HG03097 (cell line): ENCODE measurements around the gene ITPRIP.

ENCODE experiments used
- ATAC-seq: cut with Tn5 transposase; IDR thresholded peaks from one replicate; pipeline ENCODE4 v1.9.1; 2021; ENCODE audit not compliant: unreplicated experiment, low FRiP score

The ITPRIP gene

DNA sequence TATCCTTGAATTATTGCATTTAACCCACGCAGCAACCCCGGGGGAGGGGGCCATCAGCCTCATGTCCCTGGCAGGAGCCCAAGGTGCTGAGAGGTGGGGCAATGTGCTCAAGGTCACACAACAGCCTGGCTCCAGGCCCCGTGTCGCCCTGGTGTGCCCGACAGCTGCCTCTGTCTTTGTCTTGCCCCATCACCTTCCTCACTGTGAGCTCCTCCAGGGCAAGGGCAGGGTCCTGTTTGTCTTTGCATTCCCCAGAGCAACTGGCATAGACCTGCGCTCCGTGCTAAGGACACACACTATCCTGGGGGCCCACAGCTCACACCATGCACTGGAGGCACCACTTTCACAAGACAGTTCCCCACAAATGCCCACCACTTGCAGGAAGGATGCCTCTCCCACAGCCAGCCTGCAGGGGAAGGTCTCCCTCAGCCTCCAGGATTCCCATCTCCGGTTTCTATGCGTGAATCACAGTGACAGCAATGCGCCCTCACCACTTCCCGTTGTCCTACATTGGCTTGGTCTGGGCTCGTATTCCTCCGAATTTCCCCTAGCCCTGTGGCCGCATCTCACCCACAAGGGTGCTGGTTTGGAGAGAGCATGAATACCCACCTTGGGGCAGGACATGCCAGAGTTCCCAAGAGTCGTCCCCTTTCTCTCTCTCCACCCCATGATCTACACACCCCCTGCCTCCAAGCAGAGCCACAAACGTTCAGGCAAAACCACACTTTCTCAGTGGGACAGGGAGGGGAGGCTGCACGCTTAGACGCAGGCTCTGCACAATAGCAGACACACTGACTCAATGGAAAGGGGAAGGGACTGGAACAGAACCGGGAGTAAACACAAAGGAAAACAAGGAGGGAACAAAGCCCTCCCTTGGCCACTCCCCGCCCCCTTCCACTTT is 10.3 kb downstream of the ITPRIP start:
- no peak for ATAC-seq

GRCh38 chr10:104326991-104327610 is 11.2 kb downstream of the ITPRIP start:
- no peak for ATAC-seq

DNA sequence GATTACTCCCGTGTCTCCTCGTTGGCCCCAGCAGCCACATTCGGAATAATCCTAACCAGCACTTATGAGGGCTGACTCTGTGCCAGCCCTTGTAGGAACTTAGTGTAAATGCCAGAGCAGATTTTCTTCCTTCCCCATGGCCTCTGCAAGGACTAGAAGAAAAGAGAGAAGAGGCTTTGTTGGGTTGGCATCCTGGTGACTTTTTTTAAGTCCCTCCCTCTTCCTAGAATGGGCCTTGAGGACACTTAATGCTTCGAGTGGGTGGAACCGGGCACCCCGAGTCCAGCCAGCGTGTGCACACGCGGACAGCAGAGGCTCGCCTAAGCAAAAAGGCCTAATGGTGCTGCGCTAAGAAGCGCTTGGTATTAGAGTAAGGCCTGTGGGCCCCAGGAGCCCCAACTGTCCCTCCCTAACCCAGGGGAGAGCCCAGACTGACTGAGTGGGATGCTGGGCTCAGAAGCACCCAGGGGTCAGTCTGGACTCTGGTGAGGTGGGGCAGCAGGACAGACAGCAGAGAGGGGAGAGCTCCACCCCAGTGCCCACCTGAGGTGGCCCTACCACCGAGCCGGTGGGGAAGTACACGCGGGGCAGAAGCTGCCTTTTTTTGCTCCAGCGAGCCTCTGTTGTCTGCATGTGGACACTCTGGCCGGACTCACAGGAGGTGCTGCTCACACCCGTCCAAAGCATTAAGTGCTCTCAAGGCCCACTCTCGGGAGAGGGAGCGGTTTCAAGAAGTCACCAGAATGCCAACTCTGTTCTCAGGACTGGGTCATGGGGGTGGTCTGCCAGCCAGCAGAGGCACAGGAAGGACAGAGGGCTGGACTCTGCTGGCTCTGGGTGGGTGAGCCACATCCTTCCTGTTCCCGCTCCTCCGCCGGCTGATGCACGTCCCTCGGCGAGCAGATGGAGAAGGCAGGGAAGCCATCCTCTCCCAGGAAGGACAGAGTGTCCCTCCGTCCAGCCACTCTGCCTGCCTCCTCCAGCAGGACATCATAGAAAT is 12.5 kb downstream of the ITPRIP start:
- ATAC-seq, result no peak

- ATAC-seq, result no peak
Observed at GRCh38 chr10:104324931-104325330, 13.3 kb downstream of the ITPRIP start.

DNA sequence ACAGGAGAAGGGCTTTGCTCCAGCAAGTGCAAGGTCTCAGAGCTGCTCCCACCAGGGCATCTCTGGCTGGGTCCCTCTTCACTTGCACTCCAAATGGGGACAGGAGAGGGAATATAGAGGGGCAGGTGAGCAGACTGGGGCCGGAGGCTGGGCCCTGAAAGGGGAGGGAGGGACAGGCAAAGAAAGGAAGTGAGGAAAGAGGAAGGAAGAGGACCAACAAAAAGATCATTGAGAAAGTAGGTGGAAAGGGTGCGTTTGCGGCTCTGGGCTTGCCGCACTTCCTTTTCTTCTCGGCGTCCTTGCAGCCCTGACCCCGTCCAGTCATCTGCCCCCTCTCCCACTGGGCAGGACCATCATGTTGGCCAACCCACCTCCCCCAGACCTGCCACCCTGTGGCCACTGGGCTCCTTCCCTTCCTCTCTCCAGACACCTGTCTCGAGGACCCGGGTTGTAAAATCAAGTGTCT is 14.0 kb downstream of the ITPRIP start:
- ATAC-seq, result no peak

DNA sequence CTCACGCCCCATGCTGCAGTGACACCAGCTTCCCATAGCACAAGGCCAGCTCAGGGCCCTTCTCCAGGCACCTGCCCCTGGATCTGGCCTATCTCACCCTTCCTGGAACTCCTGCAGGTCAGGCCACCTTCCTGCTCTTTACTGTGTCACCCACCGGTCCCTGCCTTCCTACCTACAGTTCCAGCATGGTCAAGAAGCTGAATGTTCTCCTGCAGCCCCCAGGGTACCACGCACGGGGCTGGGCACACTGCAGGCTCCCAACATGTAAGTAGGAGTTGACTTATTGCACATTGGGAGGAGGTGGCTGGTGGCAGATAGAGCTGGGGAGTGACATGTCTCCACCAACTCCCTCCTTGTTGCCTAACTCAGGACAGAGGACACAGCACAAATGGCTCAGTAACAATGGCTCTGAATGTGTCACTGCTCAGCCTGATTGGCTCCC is 14.5 kb downstream of the ITPRIP start:
- ATAC-seq, result no peak

DNA sequence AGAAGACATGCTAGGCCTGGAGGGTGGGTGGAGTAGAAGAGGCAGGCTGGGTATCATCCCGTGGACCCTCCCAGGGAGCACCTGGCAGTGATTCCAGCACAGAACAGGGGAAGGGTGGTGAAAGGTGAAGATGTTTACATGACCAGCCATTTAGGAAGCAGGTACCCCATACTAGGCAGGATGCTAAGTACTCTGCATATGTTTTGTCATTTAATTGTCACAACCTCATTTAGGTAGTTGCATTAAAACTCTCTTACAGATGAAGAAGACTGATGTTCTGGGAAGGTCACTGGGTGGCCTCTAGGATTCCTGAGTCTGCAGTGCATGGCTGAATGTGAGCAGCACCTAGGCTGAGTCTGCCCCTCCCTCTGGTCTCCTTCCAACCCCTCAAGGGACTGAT is 15.2 kb downstream of the ITPRIP start:
- ATAC-seq, result no peak

DNA sequence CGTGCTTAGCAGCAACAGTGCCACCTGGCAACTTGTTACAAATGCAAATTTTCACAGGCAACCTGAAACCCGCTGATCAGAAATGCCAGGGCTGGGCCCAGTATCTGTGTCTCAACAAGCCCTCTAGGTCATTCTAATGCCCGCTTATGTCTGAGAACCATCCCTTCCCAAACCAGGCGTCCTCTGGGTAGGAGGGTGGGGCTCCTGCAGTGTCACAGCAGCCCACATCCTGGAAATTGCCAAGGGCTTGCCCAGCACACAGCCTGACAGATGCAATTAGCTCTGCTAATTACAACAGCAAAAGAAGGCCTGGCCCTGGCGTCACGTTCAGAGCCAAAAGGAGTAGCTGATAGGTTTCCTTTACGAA is 15.9 kb downstream of the ITPRIP start:
- ATAC-seq, result no peak

GRCh38 chr10:104321725-104322415 is 16.4 kb downstream of the ITPRIP start:
- ATAC-seq, result no peak

DNA sequence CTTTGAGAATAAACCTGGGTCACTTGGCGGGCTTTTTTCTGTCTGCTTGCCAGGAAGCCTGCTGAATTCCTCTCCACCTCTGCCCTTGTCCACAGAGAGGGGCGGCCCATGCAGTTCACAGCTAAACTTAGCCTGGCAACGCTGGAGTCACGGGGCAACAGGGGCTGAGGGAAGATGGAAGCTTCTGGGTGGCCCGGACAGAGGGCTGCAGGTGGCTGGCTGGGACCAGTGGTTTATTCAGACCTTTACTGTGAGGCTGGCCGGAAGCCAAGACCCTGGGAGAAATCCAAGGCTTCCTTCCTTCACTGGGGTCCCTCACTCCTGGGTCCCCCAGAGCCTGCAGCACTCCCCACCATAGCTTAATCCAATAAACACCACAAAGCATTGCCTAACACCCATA is 17.0 kb downstream of the ITPRIP start:
- no peak for ATAC-seq

DNA sequence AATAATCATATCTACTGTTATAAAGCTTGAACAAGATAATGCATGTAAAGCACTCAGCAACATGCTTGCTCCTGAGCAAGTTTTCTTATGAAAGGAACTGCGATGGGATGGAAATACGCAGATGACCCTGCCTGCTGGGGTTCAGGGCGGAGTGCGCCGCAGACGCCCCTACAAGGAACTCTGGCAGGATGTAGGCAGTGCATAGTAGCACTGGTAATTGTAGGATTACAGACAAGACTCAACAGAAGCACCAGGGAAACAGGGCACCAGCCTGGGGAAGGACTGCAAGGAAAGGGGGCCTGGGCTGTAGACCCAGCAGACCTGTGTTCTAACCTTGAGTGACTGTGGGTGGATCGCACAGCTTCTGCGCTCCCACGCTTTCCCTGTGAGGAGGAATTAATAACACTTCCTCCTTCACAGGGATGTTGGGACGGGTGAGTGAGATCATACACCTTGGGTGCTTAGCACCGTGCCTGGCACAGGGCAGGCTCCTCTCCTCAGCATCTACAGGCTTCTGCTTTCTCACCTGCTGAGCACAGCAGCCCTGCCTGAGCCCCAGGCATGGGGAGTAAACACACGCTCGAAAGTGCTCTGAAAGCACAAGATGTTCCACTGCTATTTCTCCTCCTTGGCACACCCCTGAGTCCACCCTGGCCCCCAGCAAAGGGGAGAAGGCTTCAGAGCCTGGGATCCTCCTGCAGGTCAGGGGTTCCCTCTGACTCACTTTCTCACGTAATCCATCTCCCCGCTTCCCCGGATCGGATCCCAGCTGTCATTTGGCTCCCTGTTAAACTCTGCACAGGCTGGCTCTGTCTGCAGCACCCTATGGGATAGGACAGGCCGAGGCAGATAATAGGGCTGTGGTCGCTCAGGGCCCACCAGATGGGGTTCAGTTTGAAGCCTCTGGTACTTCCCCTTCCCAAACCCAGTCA is 19.2 kb downstream of the ITPRIP start:
- no peak for ATAC-seq

DNA sequence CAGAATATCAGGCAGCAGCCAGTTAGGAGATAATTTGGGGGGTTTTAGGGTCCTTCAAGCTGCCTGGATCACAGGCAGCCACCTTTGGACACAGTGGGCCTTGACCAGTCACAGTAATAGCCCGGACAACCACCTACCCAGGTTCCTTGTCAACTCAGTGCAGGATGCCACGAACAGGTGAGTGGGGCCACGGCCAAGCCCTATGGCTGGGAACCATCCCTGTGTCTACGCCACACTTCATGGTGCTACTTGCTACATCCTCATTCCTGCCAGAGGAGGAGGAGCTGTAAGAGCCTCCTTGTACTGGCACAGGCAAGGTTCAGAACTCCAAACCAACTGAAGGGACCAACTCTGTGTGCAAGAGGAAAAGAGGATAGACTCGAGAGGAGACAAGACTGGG is 19.9 kb downstream of the ITPRIP start:
- no peak for ATAC-seq

DNA sequence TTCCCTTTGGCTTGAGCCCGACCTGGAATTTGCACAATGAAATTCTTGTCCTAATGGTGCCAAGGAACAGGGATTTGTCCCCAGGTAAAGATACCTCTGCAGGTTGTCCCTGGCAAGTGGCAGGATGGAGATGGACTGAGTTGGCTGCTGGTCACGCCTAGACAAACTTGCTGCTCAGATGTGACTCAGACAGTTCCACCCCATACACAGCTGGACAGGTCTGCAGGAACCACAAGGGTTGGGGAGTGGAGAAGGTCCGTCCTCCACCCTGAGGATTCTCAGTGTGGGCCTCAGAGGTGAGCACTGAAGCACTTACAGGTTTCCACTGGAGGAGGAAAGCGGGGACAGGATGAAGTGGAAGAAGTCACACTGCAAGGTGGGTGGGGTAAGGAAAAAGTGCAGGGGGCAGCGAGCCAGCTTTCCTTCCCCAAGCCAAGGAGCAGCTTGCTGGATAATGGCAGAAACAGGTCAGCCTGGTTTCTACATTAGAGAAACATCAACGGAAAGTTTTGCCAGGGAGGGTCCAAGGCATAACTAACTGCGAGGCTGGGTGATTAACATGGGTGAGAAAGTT is 20.5 kb downstream of the ITPRIP start:
- no peak for ATAC-seq

- no peak for ATAC-seq
Observed at GRCh38 chr10:104317269-104317710, 21.0 kb downstream of the ITPRIP start.

DNA sequence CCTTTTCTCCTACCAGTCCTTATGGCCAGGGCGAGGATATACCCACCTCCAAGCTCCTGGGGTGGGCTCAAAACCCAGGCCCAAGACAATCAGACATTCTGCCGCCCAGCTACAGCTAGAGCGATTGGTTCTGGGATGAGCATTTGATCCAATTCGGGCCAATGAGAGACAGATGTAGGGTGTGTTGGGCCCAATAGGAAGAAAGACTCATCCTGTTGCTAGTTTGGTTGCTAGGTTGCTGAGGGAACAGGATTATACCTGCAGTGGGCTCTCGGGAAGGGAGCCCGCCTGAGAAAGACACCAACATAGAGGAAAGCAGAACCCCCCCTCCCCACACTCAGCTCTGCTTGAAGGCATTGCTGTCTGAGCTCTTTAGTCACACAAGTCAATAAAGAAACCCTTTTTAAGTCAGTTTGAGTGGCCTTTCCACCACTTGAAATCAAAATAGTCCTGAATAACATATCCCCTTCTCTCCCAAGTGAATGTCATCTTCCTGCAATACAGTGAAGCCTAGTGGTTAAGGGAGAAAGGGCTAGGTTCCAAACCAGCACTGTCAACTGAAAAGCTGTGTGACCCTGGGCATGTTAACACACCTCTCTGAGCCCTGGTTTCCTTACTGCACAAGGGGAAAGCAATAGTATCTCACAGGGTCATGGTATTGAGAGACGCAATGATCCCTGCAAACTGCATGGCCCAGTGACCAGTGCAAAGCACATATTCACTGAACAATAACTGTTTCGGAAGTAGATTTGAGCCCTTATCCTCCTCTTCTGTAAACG is 21.8 kb downstream of the ITPRIP start:
- ATAC-seq, result no peak

- no peak for ATAC-seq
Observed at GRCh38 chr10:104315486-104315921, 22.8 kb downstream of the ITPRIP start.

GRCh38 chr10:104314591-104315485 is 23.4 kb downstream of the ITPRIP start:
- no peak for ATAC-seq
